Progenitor cell of endocrine pancreas (in vitro differentiated cells): ENCODE data around the gene NLRX1. TPM values are rescaled to one million over a fixed set of nuclear protein-coding genes. Genes with fewer than 3 reads are reported as not detected.

Source experiments
- DNase-seq: peaks from one replicate; pipeline ENCODE4 v3.0.0; 2021; ENCODE audit warnings: low spot score; ENCODE audit not compliant: unreplicated experiment
- H3K27ac Mint-ChIP-seq: 2 replicates; pipeline ENCODE4 v1.8.0; 2021; ENCODE audit warnings: mild to moderate bottlenecking, moderate library complexity, mixed read lengths
- H3K27me3 Mint-ChIP-seq: 2 replicates; pipeline ENCODE4 v1.8.0; 2021; ENCODE audit warnings: mixed read lengths
- H3K36me3 Mint-ChIP-seq: 2 replicates; pipeline ENCODE4 v1.8.0; 2022; ENCODE audit warnings: mixed read lengths; ENCODE audit not compliant: insufficient read depth
- H3K4me1 Mint-ChIP-seq: 2 replicates; pipeline ENCODE4 v1.8.0; 2021; ENCODE audit warnings: low read depth, mixed read lengths
- H3K4me3 Mint-ChIP-seq: 2 replicates; pipeline ENCODE4 v1.8.0; 2021; ENCODE audit warnings: low read depth, mild to moderate bottlenecking, moderate library complexity, mixed read lengths
- H3K9me3 Mint-ChIP-seq: 2 replicates; pipeline ENCODE4 v1.8.0; 2021; ENCODE audit warnings: low read depth, mixed read lengths
- CTCF ChIP-seq: fragments of 200-600 bp; sonication (generic); IDR thresholded peaks from one replicate; pipeline ENCODE4 v1.5.0; 2021; ENCODE audit warnings: antibody characterized with exemption, mild to moderate bottlenecking; ENCODE audit not compliant: unreplicated experiment
- long read RNA-seq: library from polyadenylated mRNA; unstranded; transcript quantifications from one replicate; pipeline ENCODE4 v2.0.0, GENCODE V29; 2020
- total RNA-seq: library from RNA; stranded (reverse); gene quantifications from 2 replicates; pipeline ENCODE4 v1.2.1, GENCODE V29; 2021

NLRX1 gene
- 14.7 and 15.9 TPM in 2 replicates for total RNA-seq
- long read RNA-seq, partial matches to known transcripts = 10 of 13 reads
- long read RNA-seq, other reads (novel, unspliced or antisense) = 1 of 13 reads

DNA sequence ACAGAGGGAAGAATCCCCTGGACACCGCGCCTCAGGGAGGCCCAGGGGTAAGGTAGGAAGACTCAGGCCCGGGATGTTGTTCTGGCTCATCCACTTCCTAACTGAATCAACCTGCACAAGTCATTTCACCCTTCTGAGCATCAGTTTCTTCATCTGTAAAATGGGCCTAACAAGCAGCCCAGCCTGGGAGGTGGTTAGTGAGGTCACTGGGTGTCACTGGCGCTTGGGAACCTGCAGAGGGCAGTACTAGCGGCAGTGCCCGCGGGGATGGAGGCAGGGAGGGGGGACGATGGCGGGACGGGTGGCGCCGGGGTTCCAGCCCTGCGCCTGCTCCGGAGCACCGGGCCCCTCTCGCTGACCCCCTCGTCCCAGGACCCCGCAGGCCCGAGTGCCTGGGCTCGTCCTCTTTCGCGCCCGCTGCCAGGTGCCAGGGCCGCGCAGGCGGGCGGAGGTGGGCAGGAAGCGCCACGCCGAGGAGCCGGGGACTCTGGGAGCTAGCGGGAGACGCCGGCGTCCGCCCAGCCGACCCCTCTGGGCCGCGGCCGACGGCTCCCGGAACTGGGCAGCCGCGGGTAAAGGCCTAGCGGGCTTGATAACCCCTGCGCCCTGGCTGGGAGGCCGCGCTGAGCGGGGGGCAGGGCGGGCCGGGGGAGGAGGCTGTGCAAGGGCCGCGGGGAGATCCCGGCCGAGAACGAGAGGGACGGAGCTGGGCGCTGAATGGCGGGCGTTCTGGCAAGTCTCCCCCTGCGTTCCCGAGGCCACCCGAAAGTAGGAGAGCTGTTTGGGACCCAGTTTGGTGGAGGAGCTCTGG is at the start of gene NLRX1:
Gene NLRX1, plus strand, starts transcription at position 255 of the 811 bp plus-strand sequence. CDS start 2,679 bp downstream, outside the sequence.
- peak; percentile 67 for DNase-seq

GRCh38 chr11:119118946-119119345 is 49.6 kb upstream of the NLRX1 start:
- H3K36me3 Mint-ChIP-seq = peaks cover 3% of the 10 kb centered on the region
- no peak for TF ChIP-seq CTCF
- no peak overlapping the region for H3K4me3 Mint-ChIP-seq
- no peak overlapping the region for H3K27ac Mint-ChIP-seq
- no peaks in the 10 kb centered on the region for H3K27me3 Mint-ChIP-seq
- H3K9me3 Mint-ChIP-seq = no peaks in the 10 kb centered on the region
- peaks cover 21% of the 10 kb centered on the region for H3K4me1 Mint-ChIP-seq
- no peak for DNase-seq

More for the DNA sequence above, at the start of gene NLRX1:
- TF ChIP-seq CTCF = peak; percentile 74
- no peaks in the 10 kb centered on the region for H3K27me3 Mint-ChIP-seq
- peaks cover 3% of the 10 kb centered on the region for H3K4me1 Mint-ChIP-seq
- H3K27ac Mint-ChIP-seq = peak within 1 kb of the TSS; percentile 96
- no peaks in the 10 kb centered on the region for H3K9me3 Mint-ChIP-seq
- H3K36me3 Mint-ChIP-seq = no peaks in the 10 kb centered on the region
- H3K4me3 Mint-ChIP-seq = peak within 1 kb of the TSS; percentile 78

GRCh38 chr11:119120639-119121007 is 47.9 kb upstream of the NLRX1 start:
- H3K27ac Mint-ChIP-seq = peak overlapping the region; percentile 84

DNA sequence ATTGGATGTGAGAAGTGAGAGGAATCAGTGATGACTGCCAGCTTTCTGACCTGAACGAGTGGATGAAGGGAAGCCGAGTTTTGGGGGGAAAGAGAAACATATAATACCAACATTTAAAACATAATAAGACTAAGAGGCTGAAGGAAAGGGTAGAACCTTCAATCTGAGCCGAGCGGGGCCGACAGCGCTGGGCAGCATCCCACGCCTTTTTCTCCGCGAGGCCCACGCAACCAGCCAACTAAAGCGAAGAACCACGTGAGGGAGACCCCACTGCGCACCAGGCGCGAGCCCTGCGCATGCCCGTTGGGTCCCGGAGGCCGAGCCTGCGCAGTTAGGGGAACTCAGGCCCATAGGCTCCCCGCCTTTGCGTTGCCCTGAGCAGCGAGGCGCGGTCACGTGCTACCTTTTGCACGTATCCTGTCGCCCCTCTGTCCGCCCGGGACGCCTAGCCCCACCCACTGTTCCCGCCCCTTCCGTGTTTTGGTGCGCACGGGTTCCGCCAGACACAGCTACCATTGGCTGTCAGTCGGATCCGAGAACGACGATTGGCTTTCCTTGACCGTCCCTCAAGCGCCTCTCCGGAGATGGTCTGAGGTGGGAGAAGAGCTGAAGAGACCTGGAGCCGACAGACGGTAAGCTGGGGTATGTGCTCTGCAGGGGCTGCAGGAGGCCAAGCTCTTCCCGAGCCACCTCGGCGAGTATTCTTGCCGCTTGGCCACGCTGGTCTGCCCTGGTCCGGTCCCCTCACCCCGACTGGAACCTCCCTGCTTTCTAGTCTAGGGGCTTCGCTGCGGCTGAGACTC is 47.3 kb upstream of the NLRX1 start, which contains the start of gene HINFP:
Gene HINFP, plus strand, starts transcription at position 573 of the 803 bp plus-strand sequence. CDS start 5,365 bp downstream, outside the sequence.
- H3K27ac Mint-ChIP-seq = peak within 1 kb of the TSS; percentile 96
- peak within 1 kb of the TSS; percentile 93 for H3K4me3 Mint-ChIP-seq
- H3K9me3 Mint-ChIP-seq = no peaks in the 10 kb centered on the region
- DNase-seq = peak; percentile 99
- peaks cover 21% of the 10 kb centered on the region for H3K4me1 Mint-ChIP-seq
- H3K36me3 Mint-ChIP-seq = peaks cover 4% of the 10 kb centered on the region
- no peaks in the 10 kb centered on the region for H3K27me3 Mint-ChIP-seq
- TF ChIP-seq CTCF = no peak

More at GRCh38 chr11:119120639-119121007, 47.9 kb upstream of the NLRX1 start:
- Mint-ChIP-seq H3K4me3 (peak overlapping the region; percentile 93), H3K9me3 (no peaks in the 10 kb centered on the region), H3K27me3 (no peaks in the 10 kb centered on the region), H3K4me1 (peaks cover 21% of the 10 kb centered on the region), H3K36me3 (peaks cover 4% of the 10 kb centered on the region)
- TF ChIP-seq CTCF = no peak
- no peak for DNase-seq

GRCh38 chr11:119121811-119122124 is 46.8 kb upstream of the NLRX1 start:
- H3K4me1 Mint-ChIP-seq = peaks cover 21% of the 10 kb centered on the region
- no peaks in the 10 kb centered on the region for H3K9me3 Mint-ChIP-seq
- H3K4me3 Mint-ChIP-seq = peak overlapping the region; percentile 93
- no peak for DNase-seq
- no peaks in the 10 kb centered on the region for H3K27me3 Mint-ChIP-seq
- no peak for TF ChIP-seq CTCF
- H3K36me3 Mint-ChIP-seq = peaks cover 4% of the 10 kb centered on the region
- peak overlapping the region; percentile 96 for H3K27ac Mint-ChIP-seq
